HG03575 (cell line): ENCODE data around the gene ELP5.

Experiments used
- ATAC-seq: cut with Tn5 transposase; IDR thresholded peaks from one replicate; pipeline ENCODE4 v1.9.1; 2021; ENCODE audit not compliant: unreplicated experiment, insufficient number of reproducible peaks, low FRiP score; ENCODE audit errors: extremely low read depth

Gene ELP5

DNA sequence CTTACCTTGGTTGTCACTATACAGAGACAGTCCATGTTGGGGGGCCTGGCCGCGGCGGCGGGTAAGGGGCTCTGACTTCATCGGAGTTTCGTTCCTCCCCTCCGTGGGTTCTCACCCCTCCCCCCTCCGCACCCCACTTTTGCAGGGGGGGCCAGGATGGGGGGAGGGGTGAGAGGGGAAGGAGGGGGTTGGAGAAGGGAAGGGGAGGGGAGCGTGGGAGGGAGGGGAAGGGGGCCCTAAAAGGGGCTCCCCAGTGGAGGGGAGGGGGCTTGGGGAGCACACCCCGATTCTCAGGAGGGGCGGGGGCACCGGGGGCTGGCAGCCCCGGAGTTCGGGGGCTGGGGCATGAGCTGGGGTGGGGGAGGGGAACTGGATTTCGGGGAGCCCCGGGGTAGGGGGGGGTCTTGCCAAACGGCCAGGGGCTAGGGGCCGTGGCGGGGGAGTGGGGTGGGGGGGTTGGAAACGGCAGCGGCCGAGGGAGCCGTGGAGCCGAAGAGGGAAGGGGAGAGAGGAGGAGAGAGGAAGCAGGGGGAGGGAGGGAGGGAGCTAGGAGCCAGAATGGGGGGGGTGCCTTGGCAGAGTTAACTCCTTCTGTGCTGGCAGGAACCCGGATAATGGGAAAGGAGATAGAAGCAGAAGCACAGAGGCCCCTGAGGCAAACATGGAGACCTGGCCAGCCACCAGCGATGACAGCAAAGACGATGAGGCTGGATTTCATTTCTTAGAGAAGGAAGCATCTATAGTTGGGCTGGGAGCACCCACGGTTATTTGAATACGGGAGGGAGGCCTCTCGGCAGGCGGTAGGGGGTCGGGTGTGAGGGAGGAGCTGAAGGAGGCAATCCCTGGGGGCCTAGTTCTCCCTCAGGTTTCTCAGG lies 34.7 kb upstream of the ELP5 start:
- no peak for ATAC-seq

DNA sequence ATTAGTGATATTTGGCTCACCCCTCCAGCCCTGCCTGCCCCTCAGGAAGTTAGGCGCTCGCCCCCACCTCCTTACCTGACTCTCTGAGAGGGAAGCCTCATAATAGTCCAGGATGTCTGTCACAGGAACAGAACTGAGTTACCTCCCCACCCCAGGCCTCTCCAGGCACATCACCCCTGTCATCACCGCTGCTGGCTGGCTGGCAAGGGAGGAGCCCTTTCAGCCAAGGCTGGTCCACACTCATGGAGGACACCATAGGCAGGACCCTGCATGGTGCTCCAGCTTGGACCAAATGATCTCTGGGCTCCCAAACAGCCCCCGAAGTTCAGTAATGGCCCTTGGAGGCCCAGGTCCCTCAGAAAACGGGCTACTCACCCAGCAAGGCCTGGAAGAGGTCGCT lies 33.8 kb upstream of the ELP5 start:
- no peak for ATAC-seq

DNA sequence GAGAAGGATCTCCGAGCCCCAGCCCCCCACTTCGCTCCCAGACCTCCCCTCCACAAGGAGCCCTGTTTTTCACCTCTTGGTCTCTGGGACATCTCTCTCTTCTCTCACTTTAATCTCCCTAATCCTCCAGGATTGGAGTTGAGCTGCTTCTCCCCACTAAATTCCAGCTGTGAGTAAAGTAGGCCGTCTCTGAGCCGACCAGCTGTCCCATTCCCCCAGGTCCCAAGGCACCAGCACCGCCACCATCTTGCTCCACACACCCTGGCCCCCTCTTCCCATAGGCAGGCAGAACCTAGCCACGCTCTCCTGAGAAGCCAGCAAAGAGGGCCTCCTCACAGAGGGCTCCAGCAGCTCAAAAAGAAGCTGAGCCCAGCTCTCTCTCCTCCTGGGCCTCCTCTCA lies 33.3 kb upstream of the ELP5 start:
- no peak for ATAC-seq

DNA sequence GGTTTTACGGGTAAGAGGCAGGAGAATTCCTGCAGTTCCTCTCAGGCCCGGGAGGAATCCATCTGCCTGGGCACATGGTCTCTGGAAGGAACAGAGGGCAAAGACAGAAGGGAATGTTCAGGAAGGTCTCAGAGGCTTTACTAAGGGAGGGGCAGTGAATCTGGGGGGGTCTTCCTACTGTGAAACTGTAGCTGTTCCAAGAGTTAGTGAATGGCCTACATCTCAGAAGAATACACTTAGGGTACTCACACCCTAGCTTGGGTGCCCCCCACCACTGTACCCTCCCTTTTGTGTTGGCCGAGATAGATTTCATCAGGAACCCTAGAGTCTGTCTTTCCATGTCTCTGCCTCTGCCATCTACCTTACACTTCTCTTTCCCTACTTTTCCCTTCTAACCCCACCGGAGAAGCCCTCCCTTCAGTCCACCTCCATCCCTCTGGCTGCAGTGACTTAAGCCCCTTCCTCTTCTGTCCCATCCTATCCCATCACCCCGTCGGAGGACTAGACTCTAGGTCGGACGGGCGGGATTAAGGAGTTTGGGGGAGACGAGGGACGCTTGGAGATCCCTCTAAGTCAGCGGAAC lies 32.7 kb upstream of the ELP5 start:
- no peak for ATAC-seq

DNA sequence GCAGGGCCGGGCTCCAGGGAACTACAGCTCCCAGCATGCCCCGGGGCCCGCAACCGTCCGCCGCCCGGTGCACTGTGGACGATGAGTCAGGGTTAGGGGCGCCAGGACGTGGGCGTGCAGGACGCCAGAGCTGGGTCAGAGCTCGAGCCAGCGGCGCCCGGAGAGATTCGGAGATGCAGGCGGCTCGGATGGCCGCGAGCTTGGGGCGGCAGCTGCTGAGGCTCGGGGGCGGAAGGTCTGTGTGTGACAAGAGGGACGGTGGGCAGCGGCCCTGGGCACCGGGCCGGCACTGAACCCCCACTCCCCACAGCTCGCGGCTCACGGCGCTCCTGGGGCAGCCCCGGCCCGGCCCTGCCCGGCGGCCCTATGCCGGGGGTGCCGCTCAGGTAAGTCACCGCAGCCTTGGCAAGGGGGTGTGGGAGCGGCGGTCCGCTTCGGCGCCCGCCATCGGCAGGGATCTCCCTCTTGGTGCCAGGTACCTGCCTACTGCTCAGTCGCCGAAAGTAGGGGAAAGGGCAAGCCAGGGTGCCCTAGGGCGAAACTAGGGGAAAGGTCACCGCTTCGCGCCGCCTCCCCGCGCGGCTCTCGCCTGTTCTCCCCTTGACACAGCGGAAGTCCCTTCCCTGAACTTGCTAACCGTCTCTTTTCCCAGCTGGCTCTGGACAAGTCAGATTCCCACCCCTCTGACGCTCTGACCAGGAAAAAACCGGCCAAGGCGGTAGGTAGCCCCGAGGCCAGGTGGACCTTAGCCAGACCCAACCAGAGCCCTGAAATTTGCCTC lies 32.0 kb upstream of the ELP5 start, which contains the start of the genes ACADVL and DLG4:
ACADVL (plus strand) TSS at position 127 of the 781 bp plus-strand sequence; CDS start at position 174, 47 bp downstream.
DLG4 (minus strand) TSS at position 25 of the 781 bp plus-strand sequence.
- ATAC-seq, result no peak

DNA sequence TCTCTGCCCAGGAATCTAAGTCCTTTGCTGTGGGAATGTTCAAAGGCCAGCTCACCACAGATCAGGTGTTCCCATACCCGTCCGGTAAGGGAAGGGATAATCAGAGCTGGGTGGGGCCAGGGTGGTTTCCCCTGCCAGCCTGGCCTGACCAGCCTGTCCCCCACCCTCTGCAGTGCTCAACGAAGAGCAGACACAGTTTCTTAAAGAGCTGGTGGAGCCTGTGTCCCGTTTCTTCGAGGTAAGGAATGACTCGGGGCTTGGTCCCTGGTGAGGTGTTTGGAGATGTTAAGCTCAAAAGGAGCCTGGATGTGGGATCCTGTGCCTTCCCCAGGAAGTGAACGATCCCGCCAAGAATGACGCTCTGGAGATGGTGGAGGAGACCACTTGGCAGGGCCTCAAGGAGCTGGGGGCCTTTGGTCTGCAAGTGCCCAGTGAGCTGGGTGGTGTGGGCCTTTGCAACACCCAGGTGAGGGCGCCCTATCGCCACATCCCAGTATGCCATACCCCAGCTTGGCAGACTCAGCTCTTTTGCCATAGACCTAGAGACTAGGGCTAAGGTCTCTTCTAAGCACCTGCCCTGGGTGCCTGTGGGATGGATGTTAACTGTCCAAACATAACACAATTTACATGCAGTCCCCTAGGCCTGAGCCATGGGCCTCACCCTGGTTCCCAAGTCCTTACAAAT lies 31.3 kb upstream of the ELP5 start:
- no peak for ATAC-seq

DNA sequence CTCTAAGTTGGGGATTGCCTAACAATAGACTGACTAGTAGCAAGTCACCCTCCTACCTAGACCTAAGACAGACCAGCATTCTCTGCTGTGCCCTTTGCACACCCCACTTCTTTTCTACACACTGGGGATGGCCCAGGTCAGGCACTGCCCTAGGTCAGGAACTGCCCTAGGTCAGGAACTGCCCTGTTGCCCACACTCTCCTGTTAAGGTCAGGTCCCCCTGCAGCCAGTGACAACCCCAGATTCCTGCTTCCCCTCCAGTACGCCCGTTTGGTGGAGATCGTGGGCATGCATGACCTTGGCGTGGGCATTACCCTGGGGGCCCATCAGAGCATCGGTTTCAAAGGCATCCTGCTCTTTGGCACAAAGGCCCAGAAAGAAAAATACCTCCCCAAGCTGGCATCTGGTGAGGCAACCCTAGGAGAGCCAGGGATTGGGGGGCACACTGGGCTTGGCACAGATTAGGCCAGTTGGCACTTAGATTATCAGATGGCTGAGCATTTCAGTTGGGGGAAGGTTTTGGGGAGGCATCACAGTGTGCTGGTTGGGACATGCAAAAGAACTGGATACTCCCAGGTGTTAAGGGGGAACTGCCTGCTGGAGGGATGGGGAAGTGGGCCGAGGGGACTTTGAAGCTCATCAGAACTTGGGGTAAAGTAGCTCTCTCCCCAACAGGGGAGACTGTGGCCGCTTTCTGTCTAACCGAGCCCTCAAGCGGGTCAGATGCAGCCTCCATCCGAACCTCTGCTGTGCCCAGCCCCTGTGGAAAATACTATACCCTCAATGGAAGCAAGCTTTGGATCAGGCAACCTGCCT lies 30.5 kb upstream of the ELP5 start:
- ATAC-seq, result no peak

DNA sequence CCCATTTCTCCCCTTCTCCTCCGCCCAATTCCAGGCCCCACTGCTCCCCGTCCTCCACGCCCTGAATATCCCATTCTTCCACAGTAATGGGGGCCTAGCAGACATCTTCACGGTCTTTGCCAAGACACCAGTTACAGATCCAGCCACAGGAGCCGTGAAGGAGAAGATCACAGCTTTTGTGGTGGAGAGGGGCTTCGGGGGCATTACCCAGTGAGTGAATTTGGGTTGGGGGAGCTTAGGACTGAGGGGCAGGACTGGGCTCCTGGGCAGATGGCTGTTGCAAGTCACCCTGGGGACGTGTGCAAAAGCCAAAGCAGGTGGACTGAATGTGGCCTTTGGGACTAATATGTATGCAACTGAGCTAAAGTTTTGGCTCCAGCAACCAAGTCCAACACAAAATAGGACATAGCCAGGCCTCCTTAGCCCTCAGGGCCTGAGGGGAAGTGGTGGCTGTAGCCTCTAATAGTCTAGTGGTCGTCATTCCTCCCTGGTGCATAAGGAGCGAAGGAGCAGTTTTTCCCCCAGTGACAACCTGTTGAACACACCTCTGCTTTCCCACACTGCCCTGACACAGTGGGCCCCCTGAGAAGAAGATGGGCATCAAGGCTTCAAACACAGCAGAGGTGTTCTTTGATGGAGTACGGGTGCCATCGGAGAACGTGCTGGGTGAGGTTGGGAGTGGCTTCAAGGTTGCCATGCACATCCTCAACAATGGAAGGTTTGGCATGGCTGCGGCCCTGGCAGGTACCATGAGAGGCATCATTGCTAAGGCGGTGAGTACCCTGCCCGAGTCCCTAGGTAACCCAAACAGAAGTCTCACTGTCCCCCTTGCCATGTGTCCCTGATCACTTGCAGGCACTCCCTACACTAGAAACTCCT lies 29.7 kb upstream of the ELP5 start:
- ATAC-seq, result no peak

DNA sequence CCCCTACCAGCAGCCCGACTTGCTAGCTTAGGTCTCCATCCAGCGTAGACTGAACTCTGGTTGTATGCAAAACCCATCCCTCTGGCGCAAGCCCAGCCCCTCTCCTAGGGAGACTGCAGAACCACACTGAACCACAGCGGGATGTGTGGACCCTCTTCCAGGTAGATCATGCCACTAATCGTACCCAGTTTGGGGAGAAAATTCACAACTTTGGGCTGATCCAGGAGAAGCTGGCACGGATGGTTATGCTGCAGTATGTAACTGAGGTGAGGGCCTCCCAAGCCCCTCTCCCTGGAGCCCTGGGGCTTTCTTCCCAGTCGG lies 29.1 kb upstream of the ELP5 start:
- ATAC-seq, result no peak

DNA sequence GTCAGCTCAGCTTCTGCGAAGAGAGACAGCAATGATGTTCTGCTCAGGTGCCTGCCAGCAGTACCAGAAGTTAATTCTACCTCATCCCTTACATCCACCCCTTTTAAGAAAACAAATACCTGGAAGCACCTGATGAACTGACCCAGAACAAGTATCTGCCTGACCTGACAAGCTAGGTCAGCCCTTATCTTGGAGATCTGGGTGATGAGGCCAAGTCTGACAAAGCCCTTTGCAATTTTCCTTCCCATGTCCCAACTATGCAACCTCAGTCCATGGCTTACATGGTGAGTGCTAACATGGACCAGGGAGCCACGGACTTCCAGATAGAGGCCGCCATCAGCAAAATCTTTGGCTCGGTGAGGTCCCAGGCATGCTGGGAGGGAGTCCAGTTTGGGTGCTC lies 28.6 kb upstream of the ELP5 start:
- no peak for ATAC-seq

DNA sequence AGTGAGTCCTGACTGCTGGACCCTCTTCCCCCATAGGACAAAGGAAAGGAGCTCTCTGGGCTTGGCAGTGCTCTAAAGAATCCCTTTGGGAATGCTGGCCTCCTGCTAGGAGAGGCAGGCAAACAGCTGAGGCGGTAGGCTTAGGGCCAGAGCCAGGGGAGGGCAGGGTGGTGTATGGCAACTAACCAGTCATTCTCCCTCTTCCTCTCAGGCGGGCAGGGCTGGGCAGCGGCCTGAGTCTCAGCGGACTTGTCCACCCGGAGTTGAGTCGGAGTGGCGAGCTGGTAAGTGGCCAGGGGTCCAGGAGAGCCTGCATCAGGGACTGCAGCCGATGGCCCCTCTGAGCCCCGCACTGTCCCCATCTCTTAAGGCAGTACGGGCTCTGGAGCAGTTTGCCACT lies 27.9 kb upstream of the ELP5 start:
- no peak for ATAC-seq

DNA sequence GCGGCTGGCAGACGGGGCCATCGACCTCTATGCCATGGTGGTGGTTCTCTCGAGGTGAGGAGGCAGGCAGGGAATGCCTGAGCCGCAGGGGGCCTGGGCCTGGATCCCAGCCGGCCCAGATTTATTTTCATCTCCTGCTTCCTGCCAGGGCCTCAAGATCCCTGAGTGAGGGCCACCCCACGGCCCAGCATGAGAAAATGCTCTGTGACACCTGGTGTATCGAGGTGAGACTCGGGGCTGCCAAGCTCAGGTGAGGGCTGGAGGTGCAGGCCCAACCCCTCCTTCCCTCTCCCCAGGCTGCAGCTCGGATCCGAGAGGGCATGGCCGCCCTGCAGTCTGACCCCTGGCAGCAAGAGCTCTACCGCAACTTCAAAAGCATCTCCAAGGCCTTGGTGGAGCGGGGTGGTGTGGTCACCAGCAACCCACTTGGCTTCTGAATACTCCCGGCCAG lies 27.3 kb upstream of the ELP5 start:
- no peak for ATAC-seq

DNA sequence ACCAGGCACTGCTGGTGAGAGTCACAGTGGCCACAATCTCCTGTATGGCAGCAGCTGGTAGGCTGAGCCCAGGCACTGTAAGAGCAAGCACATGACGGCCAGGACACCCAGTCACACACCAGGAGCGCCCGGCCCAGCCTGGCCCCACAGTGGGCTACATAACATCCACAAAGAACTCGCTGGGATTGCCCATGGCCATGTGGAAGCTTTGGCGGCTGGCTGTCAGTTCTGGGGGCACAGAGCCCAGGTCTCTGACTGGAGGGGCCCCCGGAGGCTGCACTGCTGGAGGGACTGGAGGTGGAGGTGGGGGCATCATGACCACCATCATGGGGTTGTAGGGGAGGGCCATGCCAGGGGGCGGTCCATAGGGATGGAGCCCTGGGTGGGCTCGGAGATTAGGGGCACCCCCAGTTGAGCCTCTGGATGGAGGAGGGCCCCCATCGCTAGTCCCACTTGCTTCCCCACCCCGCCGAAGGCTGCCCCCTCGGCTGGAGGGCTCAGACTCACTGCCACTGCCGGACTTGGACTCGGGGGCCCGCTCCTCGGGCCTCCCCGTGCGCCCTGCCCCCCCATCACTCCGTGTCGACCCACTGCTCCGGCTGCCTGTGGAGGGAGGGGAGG lies 26.2 kb upstream of the ELP5 start:
- no peak for ATAC-seq

DNA sequence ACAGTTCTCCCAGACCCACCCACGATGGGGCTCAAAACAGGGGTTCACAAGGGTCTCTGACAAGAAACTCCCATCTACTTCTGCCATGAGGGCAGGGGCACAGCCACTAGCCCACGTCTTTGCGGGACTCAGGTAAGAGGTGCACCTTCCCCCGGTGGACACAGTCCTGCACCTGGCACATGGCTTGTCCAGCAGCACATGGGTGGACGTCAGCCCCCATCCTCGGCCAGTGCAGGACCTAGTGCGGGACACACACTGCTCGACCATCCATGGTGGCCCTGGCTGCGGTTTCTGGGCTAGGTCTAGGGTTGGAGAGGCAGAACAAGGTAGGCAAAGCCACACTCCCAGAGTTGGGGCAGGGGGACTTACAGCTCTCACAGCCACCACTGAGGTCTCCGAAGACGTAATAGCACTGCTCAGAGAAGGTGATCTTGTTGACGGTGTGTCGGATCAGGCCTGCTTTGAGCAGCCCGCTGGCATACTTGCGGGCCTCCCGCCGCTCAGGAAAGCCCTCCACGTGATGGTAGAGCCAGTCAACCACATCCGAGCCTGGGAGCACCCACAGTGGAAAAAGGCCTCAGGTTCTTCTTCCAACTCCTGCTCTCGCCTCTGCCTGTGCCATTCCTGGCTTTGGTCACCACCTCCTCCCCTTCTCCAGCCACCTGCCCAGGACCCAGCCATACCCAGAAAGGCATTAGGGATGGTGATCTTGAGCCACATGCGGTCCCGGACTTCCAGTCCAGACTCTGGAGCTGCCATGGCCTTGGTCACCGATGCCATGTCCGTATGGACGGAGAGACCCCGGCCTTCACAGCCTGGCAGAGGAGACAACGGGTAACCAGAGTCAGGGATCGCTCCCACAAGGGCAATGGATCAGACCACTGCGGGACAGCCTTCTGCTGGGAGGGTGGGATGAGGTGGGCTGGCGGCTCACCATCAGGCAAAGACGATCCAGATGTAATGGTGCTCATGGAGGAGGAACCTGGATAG lies 25.0 kb upstream of the ELP5 start:
- ATAC-seq, result no peak

DNA sequence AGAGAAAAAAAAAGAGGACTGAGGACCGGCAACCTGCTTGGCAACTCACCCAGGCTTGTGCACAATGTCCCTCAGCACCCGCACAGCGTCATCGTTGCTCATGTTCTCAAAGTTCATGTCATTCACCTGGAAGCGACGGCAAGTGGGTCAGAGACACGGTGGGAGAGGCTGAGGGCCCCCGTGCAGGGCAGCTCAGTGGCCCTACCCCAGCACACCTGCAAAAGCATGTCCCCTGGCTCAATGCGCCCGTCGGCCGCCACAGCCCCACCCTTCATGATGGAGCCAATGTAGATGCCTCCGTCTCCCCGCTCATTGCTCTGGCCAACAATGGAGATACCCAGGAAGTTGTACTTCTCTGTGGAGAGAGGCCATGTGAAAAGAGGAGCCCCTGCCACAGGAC lies 23.1 kb upstream of the ELP5 start:
- ATAC-seq, result no peak

DNA sequence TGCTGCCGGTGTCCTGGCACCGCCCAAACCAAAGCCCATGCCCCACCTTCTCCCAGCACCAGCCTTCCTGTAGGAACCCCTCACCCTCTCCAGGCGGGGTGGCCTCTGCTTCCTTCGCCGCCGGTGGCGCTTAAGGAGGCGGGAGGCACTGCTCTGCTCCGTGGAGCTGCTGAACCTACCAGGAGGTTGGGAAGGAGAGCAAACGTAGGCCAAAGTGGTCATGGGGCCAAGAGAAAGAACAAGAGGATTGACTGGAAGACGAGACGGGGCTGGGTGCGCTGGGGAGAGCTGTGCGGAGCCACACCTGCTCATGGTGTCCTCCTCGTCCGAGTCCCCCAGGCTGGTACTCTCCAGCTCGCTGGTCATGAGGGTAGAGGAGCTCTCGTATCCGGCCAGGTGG lies 22.5 kb upstream of the ELP5 start:
- no peak for ATAC-seq
